C4-2B (cell line): ENCODE measurements around the gene COG1.

ENCODE experiments used
- CTCF ChIP-seq: fragments of 450-650 bp; conservative IDR thresholded peaks from 2 replicates; pipeline ENCODE4 v1.5.1; 2017; ENCODE audit warnings: mild to moderate bottlenecking
- ZFX ChIP-seq: fragments of 450-650 bp; IDR thresholded peaks from 2 replicates; pipeline ENCODE4 v1.6.1; 2017

GRCh38 chr17:73200476-73200875 lies 7.6 kb downstream of the COG1 start:
- no peak for TF ChIP-seq CTCF
- no peak for TF ChIP-seq ZFX
